T-helper 1 cell treated with Interleukin-12 subunit alpha and Interleukin-12 subunit beta and Interleukin-4 antibody, amounts not matched to agents 30 μg/mL and 1 μg/mL, for 36 hours (primary cell): ENCODE data around the gene KARS1.
A peak's percentile ranks its signal among the peaks of the same experiment; 100 is the strongest.

Experiments used
- H3K27ac Mint-ChIP-seq: one replicate; pipeline ENCODE4 v1.8.0; 2021; ENCODE audit warnings: mild to moderate bottlenecking, mixed read lengths
- H3K27me3 Mint-ChIP-seq: one replicate; pipeline ENCODE4 v1.8.0; 2021; ENCODE audit warnings: low read depth, mixed read lengths
- H3K36me3 Mint-ChIP-seq: one replicate; pipeline ENCODE4 v1.8.0; 2021; ENCODE audit warnings: low read depth, mixed read lengths
- H3K4me1 Mint-ChIP-seq: one replicate; pipeline ENCODE4 v1.8.0; 2021; ENCODE audit warnings: low read depth, mixed read lengths
- H3K4me3 Mint-ChIP-seq: one replicate; pipeline ENCODE4 v1.8.0; 2021; ENCODE audit warnings: mild to moderate bottlenecking, moderate library complexity, mixed read lengths
- H3K9me3 Mint-ChIP-seq: one replicate; pipeline ENCODE4 v1.8.0; 2021; ENCODE audit warnings: mixed read lengths

Gene KARS1

GRCh38 chr16:75647492-75648264 lies at the start of gene KARS1, which contains the start of gene TERF2IP:
Gene KARS1, minus strand, starts transcription at chr16:75647665. Its CDS starts 26 bp downstream, at chr16:75647639.
Gene TERF2IP, plus strand, starts transcription at chr16:75647773. Its CDS starts 110 bp downstream, at chr16:75647883.
- H3K4me3 Mint-ChIP-seq = peak within 1 kb of the TSS; percentile 93
- peaks cover 35% of the 10 kb centered on the region for H3K36me3 Mint-ChIP-seq
- no peaks in the 10 kb centered on the region for H3K27me3 Mint-ChIP-seq
- no peaks in the 10 kb centered on the region for H3K9me3 Mint-ChIP-seq
- peaks cover 55% of the 10 kb centered on the region for H3K4me1 Mint-ChIP-seq
- peak within 1 kb of the TSS; percentile 93 for H3K27ac Mint-ChIP-seq

- no peak overlapping the region for H3K27ac Mint-ChIP-seq
- H3K27me3 Mint-ChIP-seq = no peaks in the 10 kb centered on the region
- H3K4me1 Mint-ChIP-seq = no peaks in the 10 kb centered on the region
Observed at GRCh38 chr16:75695708-75696107, 48.2 kb upstream of the KARS1 start.

GRCh38 chr16:75687361-75687760 lies 39.9 kb upstream of the KARS1 start:
- Mint-ChIP-seq H3K36me3 (no peaks in the 10 kb centered on the region), H3K4me1 (no peaks in the 10 kb centered on the region), H3K4me3 (no peak overlapping the region), H3K9me3 (peaks cover 13% of the 10 kb centered on the region), H3K27me3 (peaks cover 4% of the 10 kb centered on the region), H3K27ac (no peak overlapping the region)

More at GRCh38 chr16:75695708-75696107, 48.2 kb upstream of the KARS1 start:
- no peaks in the 10 kb centered on the region for H3K36me3 Mint-ChIP-seq
- no peaks in the 10 kb centered on the region for H3K9me3 Mint-ChIP-seq
- no peak overlapping the region for H3K4me3 Mint-ChIP-seq

GRCh38 chr16:75682308-75682707 lies 34.8 kb upstream of the KARS1 start:
- H3K4me3 Mint-ChIP-seq = no peak overlapping the region
- peaks cover 13% of the 10 kb centered on the region for H3K9me3 Mint-ChIP-seq
- H3K27me3 Mint-ChIP-seq = peaks cover 4% of the 10 kb centered on the region
- H3K36me3 Mint-ChIP-seq = no peaks in the 10 kb centered on the region
- H3K27ac Mint-ChIP-seq = no peak overlapping the region
- no peaks in the 10 kb centered on the region for H3K4me1 Mint-ChIP-seq

- Mint-ChIP-seq H3K36me3 (no peaks in the 10 kb centered on the region), H3K27ac (no peak overlapping the region), H3K27me3 (no peaks in the 10 kb centered on the region), H3K4me1 (no peaks in the 10 kb centered on the region), H3K9me3 (peaks cover 11% of the 10 kb centered on the region), H3K4me3 (no peak overlapping the region)
Observed at GRCh38 chr16:75679366-75679765, 31.9 kb upstream of the KARS1 start.

- Mint-ChIP-seq H3K36me3 (no peaks in the 10 kb centered on the region), H3K4me1 (no peaks in the 10 kb centered on the region), H3K27ac (no peak within 1 kb of the TSS), H3K4me3 (no peak within 1 kb of the TSS), H3K27me3 (no peaks in the 10 kb centered on the region), H3K9me3 (no peaks in the 10 kb centered on the region)
Observed at GRCh38 chr16:75676909-75677308, 29.4 kb upstream of the KARS1 start, which contains the start of gene CPHXL2. Gene CPHXL2, minus strand, starts transcription at chr16:75677009. Its CDS starts 10 bp downstream, at chr16:75676999.

GRCh38 chr16:75667503-75667902 lies 20.0 kb upstream of the KARS1 start:
- Mint-ChIP-seq H3K27ac (no peak overlapping the region), H3K36me3 (no peaks in the 10 kb centered on the region), H3K4me3 (no peak overlapping the region), H3K27me3 (no peaks in the 10 kb centered on the region), H3K9me3 (no peaks in the 10 kb centered on the region), H3K4me1 (no peaks in the 10 kb centered on the region)

GRCh38 chr16:75660726-75661302 lies 13.3 kb upstream of the KARS1 start:
- Mint-ChIP-seq H3K4me1 (peaks cover 7% of the 10 kb centered on the region), H3K27me3 (no peaks in the 10 kb centered on the region), H3K36me3 (peaks cover 28% of the 10 kb centered on the region), H3K4me3 (no peak overlapping the region), H3K9me3 (no peaks in the 10 kb centered on the region), H3K27ac (no peak overlapping the region)

- Mint-ChIP-seq H3K9me3 (no peaks in the 10 kb centered on the region), H3K36me3 (peaks cover 32% of the 10 kb centered on the region), H3K4me1 (peaks cover 8% of the 10 kb centered on the region), H3K27me3 (no peaks in the 10 kb centered on the region), H3K4me3 (no peak overlapping the region), H3K27ac (no peak overlapping the region)
Observed at GRCh38 chr16:75660321-75660720, 12.9 kb upstream of the KARS1 start.

GRCh38 chr16:75658175-75658574 lies 10.7 kb upstream of the KARS1 start:
- no peak overlapping the region for H3K4me3 Mint-ChIP-seq
- peaks cover 41% of the 10 kb centered on the region for H3K36me3 Mint-ChIP-seq
- no peaks in the 10 kb centered on the region for H3K9me3 Mint-ChIP-seq
- H3K4me1 Mint-ChIP-seq = peaks cover 17% of the 10 kb centered on the region
- no peaks in the 10 kb centered on the region for H3K27me3 Mint-ChIP-seq
- H3K27ac Mint-ChIP-seq = no peak overlapping the region

GRCh38 chr16:75653922-75654321 lies 6.5 kb upstream of the KARS1 start:
- no peak overlapping the region for H3K4me3 Mint-ChIP-seq
- H3K36me3 Mint-ChIP-seq = peaks cover 51% of the 10 kb centered on the region
- H3K27me3 Mint-ChIP-seq = no peaks in the 10 kb centered on the region
- peaks cover 46% of the 10 kb centered on the region for H3K4me1 Mint-ChIP-seq
- H3K9me3 Mint-ChIP-seq = no peaks in the 10 kb centered on the region
- H3K27ac Mint-ChIP-seq = no peak overlapping the region

GRCh38 chr16:75648265-75649076 lies 1.0 kb upstream of the KARS1 start:
- no peaks in the 10 kb centered on the region for H3K9me3 Mint-ChIP-seq
- H3K4me3 Mint-ChIP-seq = peak overlapping the region; percentile 93
- peaks cover 33% of the 10 kb centered on the region for H3K36me3 Mint-ChIP-seq
- no peaks in the 10 kb centered on the region for H3K27me3 Mint-ChIP-seq
- peaks cover 58% of the 10 kb centered on the region for H3K4me1 Mint-ChIP-seq
- peak overlapping the region; percentile 90 for H3K27ac Mint-ChIP-seq

- Mint-ChIP-seq H3K27me3 (no peaks in the 10 kb centered on the region), H3K27ac (peak overlapping the region; percentile 93), H3K4me3 (peak overlapping the region; percentile 92), H3K36me3 (peaks cover 36% of the 10 kb centered on the region), H3K4me1 (peaks cover 54% of the 10 kb centered on the region), H3K9me3 (no peaks in the 10 kb centered on the region)
Observed at GRCh38 chr16:75647112-75647491, 363 bp downstream of the KARS1 start.

GRCh38 chr16:75644240-75645012 lies 3.0 kb downstream of the KARS1 start:
- H3K4me3 Mint-ChIP-seq = peak overlapping the region; percentile 76
- H3K4me1 Mint-ChIP-seq = peaks cover 39% of the 10 kb centered on the region
- peaks cover 46% of the 10 kb centered on the region for H3K36me3 Mint-ChIP-seq
- no peaks in the 10 kb centered on the region for H3K27me3 Mint-ChIP-seq
- H3K9me3 Mint-ChIP-seq = no peaks in the 10 kb centered on the region
- peak overlapping the region; percentile 76 for H3K27ac Mint-ChIP-seq
